Esophagus (tissue), 2 donors: ENCODE results near the gene CUL4B. TPM values are rescaled to one million over a fixed set of nuclear protein-coding genes. Genes with fewer than 3 reads are reported as not detected.
A peak's percentile ranks its signal among the peaks of the same experiment; 100 is the strongest.
"Not testable (repeated sequence)": the region's sequence is repeated elsewhere in the genome, so short reads cannot be mapped to it uniquely, and the experiment has no call there.

Experiments
- H3K27ac ChIP-seq, 2 donors: one replicate each; pipeline ENCODE4 v1.5.1; 2013; ENCODE audit warnings: low read depth in 2 of 2, mild to moderate bottlenecking in 2 of 2, inconsistent platforms in 1 of 2, low read length in 1 of 2, moderate library complexity in 1 of 2
- H3K27me3 ChIP-seq, 2 donors: one replicate each; pipeline ENCODE4 v1.6.1; 2013; ENCODE audit warnings: low read length in 2 of 2, control low read depth in 1 of 2, mild to moderate bottlenecking in 1 of 2; ENCODE audit not compliant: insufficient read depth in 2 of 2, control insufficient read depth in 1 of 2
- H3K36me3 ChIP-seq, 2 donors: one replicate each; pipeline ENCODE4 v1.6.1; 2013; ENCODE audit warnings: low read length in 1 of 2; ENCODE audit not compliant: control insufficient read depth in 2 of 2, insufficient read depth in 2 of 2
- H3K4me1 ChIP-seq, 2 donors: one replicate each; pipeline ENCODE4 v1.6.1; 2013; ENCODE audit warnings: low read length in 1 of 2; ENCODE audit not compliant: control insufficient read depth in 2 of 2, insufficient read depth in 2 of 2
- H3K4me3 ChIP-seq, 2 donors: one replicate each; pipeline ENCODE4 v1.5.1; 2013; ENCODE audit warnings: low read length in 2 of 2, mild to moderate bottlenecking in 2 of 2, low read depth in 1 of 2, moderate library complexity in 1 of 2
- H3K9me3 ChIP-seq, 2 donors: one replicate each; pipeline ENCODE4 v1.6.1; 2013; ENCODE audit warnings: mild to moderate bottlenecking in 2 of 2, low read depth in 1 of 2, low read length in 1 of 2, moderate library complexity in 1 of 2; ENCODE audit not compliant: control insufficient read depth in 2 of 2, insufficient read depth in 1 of 2
- WGBS, 2 donors: extraction: QIAGEN DNeasy Blood & Tissue Kit; methylation state at CpG; one replicate each; pipeline ENCODE4 v1.1.7; 2013; 5-methylcytosine and 5-hydroxymethylcytosine counted together
- polyA plus RNA-seq, 2 donors: library from polyadenylated mRNA; stranded (reverse); fragments of 200-250 nt; gene quantifications; one replicate each; pipeline ENCODE4 v1.2.3, GENCODE V29; 2013
- donor health status: healthy with polysubstance abuse.
- donor health status: Bipolar disorder and iron deficiency.

The CUL4B gene
- 10 to 100 TPM; 16.7 to 24.2 TPM for polyA plus RNA-seq

DNA sequence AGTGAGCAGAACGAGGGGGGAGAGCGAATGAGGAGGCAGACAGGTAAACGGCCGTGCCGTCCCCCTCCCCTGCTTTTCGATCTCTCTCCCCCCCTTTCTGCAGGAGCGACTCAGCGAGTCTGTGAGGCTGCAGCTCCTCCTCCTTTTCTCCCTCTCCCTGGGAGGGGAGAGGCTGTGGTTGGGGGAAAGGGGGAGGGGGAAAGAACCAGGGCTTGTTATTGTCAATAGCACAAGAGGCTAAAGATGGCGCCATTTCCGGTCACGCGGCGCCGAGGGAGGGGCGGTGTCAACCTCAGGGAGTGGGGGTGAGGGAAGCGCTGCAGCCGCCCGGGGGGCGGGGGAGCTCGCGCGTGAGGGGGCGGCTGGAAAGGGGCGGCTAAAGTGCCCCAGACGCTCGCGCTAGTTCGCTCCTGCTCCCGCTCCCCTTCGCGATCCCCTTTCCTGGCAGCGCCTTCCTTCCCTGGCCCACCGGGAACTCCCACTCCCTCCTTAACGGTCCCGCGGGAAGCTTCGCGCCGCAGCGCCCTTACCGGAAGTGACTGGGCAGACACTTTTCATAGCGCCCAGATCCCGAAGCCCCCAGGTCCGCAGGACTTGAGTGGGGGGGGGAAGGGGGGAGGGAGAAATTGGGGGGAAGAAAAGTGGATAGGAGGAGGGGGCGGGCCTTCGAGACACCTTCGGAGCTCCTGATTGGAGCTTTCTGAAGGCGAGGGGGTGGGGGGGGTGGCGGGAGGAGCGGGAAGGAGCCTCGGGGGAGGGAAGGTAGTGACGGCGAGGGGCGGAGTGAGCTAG, at the start of gene CUL4B:
TSS of gene CUL4B (minus strand) at position 121 of the 792 bp plus-strand sequence. CDS start 324 bp downstream, outside the sequence.
- peak within 1 kb of the TSS; percentile 97 to 98 for H3K27ac ChIP-seq
- H3K9me3 ChIP-seq: no peaks in the 10 kb centered on the region
- H3K4me3 ChIP-seq: peak within 1 kb of the TSS; percentile 55 to 77
- WGBS, 2 donors: 1 to 36% methylated on average over 33 to 47 of the region's 54 CpGs
- no peaks in the 10 kb centered on the region for H3K36me3 ChIP-seq
- H3K4me1 ChIP-seq: peaks cover 0 to 4% of the 10 kb centered on the region in 2 donors
- H3K27me3 ChIP-seq: no peaks in the 10 kb centered on the region

DNA sequence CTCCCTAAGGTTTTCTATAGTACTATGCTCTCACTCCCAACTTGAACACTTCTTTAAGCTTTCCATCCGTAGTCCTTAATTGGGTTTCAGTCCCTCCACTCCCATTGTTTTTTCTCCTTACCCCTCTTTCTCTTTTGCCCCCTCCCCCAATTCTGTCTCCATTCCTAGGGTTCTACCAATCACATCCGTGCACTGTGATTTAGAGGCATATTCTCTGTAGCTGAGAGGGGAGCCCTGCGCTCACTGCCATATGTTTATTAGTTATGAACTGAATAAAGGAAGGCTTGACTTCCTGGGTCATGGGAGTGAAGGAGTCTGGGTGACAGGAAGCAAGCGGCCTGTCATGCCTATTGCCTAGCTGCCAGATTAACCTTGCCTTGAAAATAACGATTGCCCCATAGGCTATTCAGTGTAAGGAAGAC, 43.6 kb upstream of the CUL4B start:
- Histone ChIP-seq H3K36me3 (no peaks in the 10 kb centered on the region), H3K27ac (peak overlapping the region; percentile 91 to 97), H3K9me3 (no peaks in the 10 kb centered on the region), H3K27me3 (no peaks in the 10 kb centered on the region), H3K4me3 (peak overlapping the region; percentile 61 to 67), H3K4me1 (no peaks in the 10 kb centered on the region)
- 0 to 21% methylated on average over 5 of the region's 5 CpGs for WGBS, 2 donors

DNA sequence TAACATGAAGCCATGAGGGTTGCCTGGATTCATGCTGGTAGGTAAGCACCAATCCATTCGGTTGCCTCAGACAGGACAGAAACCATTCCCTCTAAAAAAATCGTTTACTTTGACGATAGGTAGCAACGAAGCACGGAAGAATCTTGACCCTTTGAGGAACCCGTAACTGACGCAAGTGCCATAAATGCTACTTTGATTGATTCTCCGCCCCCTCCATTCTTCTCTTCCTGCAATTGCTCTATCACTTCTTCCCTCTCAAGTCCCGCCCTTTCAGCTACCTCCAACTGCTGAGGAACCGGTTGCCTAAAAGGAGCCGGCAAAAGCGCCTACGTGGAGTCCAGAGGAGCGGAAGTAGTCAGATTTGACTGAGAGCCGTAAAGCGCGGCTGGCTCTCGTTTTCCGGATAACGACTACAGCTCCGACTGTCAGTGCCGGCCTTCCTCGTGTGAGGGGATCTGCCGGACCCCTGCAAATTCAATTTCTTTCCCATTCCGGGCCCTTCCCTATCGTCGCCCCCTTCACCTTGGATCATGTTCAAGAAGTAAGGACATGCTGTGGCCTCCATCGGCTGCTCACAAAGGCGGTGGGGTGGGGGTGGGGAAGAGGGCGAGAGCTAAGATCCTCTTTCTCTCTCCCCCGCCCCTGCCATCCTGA, 43.1 kb upstream of the CUL4B start, which contains the start of gene MCTS1:
TSS of gene MCTS1 (plus strand) at position 395 of the 654 bp plus-strand sequence. CDS start at position 531, 136 bp downstream.
- 1 to 38% methylated on average over 31 of the region's 31 CpGs for WGBS, 2 donors
- H3K9me3 ChIP-seq: no peaks in the 10 kb centered on the region
- H3K36me3 ChIP-seq: no peaks in the 10 kb centered on the region
- H3K27ac ChIP-seq: peak within 1 kb of the TSS; percentile 91 to 97
- peak within 1 kb of the TSS; percentile 61 to 67 for H3K4me3 ChIP-seq
- no peaks in the 10 kb centered on the region for H3K27me3 ChIP-seq
- H3K4me1 ChIP-seq: no peaks in the 10 kb centered on the region

DNA sequence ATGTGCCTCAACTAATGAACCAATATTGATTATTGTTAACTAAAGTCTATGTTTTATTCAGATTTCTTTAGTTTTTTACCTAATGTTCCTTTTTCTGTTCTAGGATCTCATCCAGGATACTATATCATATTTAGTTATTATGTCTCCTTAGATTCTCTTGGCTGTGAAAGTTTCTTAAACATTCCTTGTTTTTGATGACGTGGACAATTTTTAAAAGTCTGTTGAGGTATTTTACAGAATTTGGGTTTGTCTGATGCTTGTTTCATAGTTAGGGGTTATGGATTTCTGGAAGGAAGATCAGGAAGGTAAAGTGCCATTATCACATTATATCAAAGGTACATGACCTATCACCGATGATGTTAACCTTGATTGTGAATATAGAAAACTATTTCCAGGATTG, 24.9 kb upstream of the CUL4B start:
- Histone ChIP-seq H3K4me1 (no peaks in the 10 kb centered on the region), H3K9me3 (no peaks in the 10 kb centered on the region), H3K4me3 (no peak overlapping the region), H3K27ac (no peak overlapping the region), H3K36me3 (no peaks in the 10 kb centered on the region), H3K27me3 (no peaks in the 10 kb centered on the region)
- 86 to 96% methylated on average over 2 of the region's 2 CpGs for WGBS, 2 donors

DNA sequence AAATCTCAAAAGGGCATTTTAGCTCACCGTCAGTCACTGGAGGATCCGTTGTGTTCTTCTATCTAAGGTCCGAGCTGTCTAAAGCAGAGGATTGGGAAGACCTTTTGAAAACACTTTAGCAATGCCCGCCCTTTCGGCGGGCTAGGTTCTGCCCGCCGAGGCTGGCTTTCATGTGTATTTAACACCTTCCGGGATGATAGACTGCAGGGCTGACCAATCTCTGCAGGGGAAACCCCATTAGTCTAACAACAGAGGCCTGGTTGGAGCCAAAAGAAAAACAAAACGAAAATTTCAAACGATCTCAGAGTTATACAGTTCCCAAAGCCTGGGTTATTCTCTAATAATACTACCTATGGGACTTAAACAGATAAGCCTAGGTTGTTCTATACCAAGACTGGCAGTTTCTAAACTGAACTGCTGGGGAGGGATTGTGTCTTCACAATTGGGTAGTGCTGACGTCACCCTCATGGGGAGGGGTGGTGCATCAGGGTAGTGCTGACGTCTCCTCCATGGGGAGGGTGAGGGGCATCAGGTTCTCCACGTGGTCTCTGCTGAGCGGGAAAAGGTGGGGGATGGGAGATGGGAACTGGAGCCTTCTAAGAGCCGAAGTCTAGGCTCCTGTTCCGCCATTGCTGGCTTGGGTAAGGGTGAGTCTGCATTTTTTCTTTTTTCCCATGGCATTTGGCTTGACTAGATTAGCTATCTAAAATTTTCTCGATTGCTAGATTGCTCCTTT, 14.8 kb upstream of the CUL4B start:
- 74 to 85% methylated on average over 18 of the region's 18 CpGs for WGBS, 2 donors
- no peaks in the 10 kb centered on the region for H3K27me3 ChIP-seq

DNA sequence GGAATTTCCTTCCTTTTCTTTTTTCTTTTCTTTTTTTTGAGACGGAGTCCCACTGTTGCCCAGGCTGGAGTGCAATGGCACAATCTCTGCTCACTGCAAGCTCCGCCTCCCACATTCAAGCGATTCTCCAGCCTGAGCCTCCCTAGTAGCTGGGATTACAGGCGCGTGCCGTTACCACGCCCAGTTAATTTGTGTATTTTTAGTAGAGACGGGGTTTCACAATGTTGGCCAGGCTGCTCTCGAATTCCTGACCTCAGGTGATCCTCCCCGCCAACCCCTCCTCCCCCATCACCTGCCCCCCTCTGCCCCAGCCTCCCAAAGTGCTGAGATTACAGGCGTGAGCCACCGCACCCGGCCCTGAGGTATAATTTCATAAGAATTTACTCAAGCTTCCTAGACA, 13.0 kb upstream of the CUL4B start:
- WGBS, 2 donors: 82 to 94% methylated on average over 13 of the region's 13 CpGs
- H3K27me3 ChIP-seq, H3K36me3 ChIP-seq, H3K4me3 ChIP-seq, H3K4me1 ChIP-seq, H3K27ac ChIP-seq, H3K9me3 ChIP-seq: not testable (repeated sequence)

More for the DNA sequence above, 14.8 kb upstream of the CUL4B start:
- no peaks in the 10 kb centered on the region for H3K4me1 ChIP-seq
- H3K9me3 ChIP-seq: no peaks in the 10 kb centered on the region
- no peak overlapping the region for H3K4me3 ChIP-seq
- no peak overlapping the region for H3K27ac ChIP-seq
- H3K36me3 ChIP-seq: no peaks in the 10 kb centered on the region

DNA sequence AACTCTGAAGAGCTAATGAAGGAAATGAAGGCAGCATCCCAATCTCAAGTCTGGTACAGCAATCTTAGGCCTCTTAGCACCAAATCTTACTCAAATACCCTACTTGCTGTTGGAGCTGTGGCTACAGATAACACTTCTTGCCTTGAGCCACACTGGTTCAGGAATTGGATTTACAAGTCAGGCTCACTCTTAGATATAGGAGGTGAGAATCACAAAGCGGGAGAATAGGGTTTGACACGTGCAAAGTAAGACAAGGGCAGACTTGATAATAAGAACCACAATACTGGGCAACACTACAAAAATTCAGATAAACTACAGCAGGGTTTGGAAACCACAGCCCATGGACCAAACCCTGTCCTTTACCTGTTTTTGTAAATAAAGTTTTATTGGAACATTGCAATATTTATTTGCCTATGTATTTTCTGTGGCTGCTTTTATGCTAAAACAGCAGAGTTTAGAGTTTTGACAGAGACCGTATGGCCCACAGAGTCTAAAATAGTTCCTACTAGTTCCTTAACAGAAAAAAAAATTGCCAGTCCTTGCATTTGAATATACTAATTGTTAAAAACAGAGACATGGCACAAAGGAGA, 9.3 kb upstream of the CUL4B start:
- 54 to 86% methylated on average over 3 of the region's 3 CpGs for WGBS, 2 donors

DNA sequence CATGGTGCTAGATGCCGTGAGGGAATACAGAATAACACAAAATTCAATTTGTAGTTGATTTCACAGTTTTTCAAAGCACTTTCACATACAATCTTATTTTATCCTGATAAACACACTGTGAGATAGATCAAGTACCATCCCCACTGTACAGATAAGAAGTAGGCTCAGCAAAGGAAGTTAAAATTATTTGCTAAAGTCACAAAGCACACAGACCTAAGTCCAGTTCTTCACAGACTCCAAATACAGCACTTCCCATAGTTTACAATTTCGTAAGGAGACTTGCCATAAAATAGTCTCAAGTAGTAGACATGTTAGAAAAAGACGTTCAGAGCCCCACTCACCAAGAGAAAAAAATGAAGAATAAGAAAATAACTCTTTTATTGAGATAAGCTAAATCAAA, 7.8 kb upstream of the CUL4B start:
- WGBS, 2 donors: 71 to 89% methylated on average over 3 of the region's 3 CpGs
- Histone ChIP-seq H3K27me3 (no peaks in the 10 kb centered on the region), H3K4me1 (no peaks in the 10 kb centered on the region), H3K36me3 (no peaks in the 10 kb centered on the region), H3K9me3 (no peaks in the 10 kb centered on the region), H3K27ac (no peak overlapping the region), H3K4me3 (no peak overlapping the region)

More for the DNA sequence above, 9.3 kb upstream of the CUL4B start:
- H3K27me3 ChIP-seq: no peaks in the 10 kb centered on the region
- H3K9me3 ChIP-seq: no peaks in the 10 kb centered on the region
- no peak overlapping the region for H3K27ac ChIP-seq
- no peak overlapping the region for H3K4me3 ChIP-seq
- H3K36me3 ChIP-seq: no peaks in the 10 kb centered on the region
- H3K4me1 ChIP-seq: no peaks in the 10 kb centered on the region

DNA sequence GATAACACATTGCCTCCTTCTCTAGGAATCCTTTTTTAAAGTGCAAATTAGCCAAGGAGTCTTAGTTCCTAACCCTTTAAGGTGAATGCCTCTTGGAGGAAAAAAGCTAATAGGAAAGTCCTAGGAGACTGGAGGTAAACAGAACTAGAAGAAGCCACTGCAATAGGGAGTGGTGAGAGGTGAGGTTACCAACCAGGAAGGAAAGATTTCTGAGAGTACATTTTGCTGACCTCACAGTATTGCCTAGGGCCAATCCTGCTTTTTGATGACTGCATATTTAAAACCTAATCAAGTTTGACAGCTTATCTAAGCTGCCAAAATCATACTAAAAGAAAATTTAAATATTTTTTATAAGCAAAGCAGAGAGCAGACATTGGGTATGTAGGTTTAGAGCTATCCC, 7.3 kb upstream of the CUL4B start:
- no peak overlapping the region for H3K27ac ChIP-seq
- H3K36me3 ChIP-seq: no peaks in the 10 kb centered on the region
- no peaks in the 10 kb centered on the region for H3K9me3 ChIP-seq
- H3K4me1 ChIP-seq: no peaks in the 10 kb centered on the region
- H3K4me3 ChIP-seq: no peak overlapping the region
- no peaks in the 10 kb centered on the region for H3K27me3 ChIP-seq
